T-helper 2 cell treated with Interferon-gamma antibody and Interleukin-4, amounts not matched to agents 5 μg/mL and 100 μg/mL, for 36 hours (primary cell): ENCODE measurements around the gene FUT3.

Experiments used
- DNase-seq: peaks from one replicate; pipeline ENCODE4 v3.0.0; 2021; ENCODE audit warnings: low spot score
- H3K27ac Mint-ChIP-seq: one replicate; pipeline ENCODE4 v1.8.0; 2021; ENCODE audit warnings: mild to moderate bottlenecking, mixed read lengths
- H3K27me3 Mint-ChIP-seq: one replicate; pipeline ENCODE4 v1.8.0; 2021; ENCODE audit warnings: low read depth, mixed read lengths
- H3K36me3 Mint-ChIP-seq: one replicate; pipeline ENCODE4 v1.8.0; 2021; ENCODE audit warnings: low read depth, mixed read lengths
- H3K4me1 Mint-ChIP-seq: one replicate; pipeline ENCODE4 v1.8.0; 2021; ENCODE audit warnings: low read depth, mixed read lengths
- H3K4me3 Mint-ChIP-seq: one replicate; pipeline ENCODE4 v1.8.0; 2022; ENCODE audit warnings: mild to moderate bottlenecking, moderate library complexity, mixed read lengths
- H3K9me3 Mint-ChIP-seq: one replicate; pipeline ENCODE4 v1.8.0; 2021; ENCODE audit warnings: mixed read lengths

Gene FUT3

DNA sequence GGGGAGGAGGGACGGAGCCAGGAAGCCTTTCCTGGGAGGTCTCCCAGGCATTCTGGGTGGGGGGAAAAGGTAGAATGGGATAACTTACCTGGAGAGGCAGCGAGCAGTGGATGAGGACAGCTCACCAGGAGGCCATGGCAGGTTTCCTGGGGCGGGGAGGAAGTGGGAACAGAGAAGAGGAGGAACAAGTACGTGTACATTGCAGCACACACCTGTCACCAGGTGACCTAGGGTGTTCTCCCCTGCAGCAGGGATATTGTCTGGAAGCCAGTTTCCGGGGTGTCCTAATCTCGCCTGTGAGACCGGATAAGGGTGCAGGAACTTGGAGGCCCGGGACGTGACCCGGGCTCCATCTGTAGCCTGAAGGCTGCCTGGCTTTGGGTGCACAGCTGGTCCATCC, at the start of gene FUT3:
Gene FUT3, minus strand, starts transcription at position 148 of the 400 bp plus-strand sequence.
- Mint-ChIP-seq H3K27me3 (peaks cover 2% of the 10 kb centered on the region), H3K27ac (no peak within 1 kb of the TSS), H3K36me3 (no peaks in the 10 kb centered on the region), H3K4me3 (no peak within 1 kb of the TSS), H3K4me1 (peaks cover 4% of the 10 kb centered on the region), H3K9me3 (no peaks in the 10 kb centered on the region)
- DNase-seq: no peak

DNA sequence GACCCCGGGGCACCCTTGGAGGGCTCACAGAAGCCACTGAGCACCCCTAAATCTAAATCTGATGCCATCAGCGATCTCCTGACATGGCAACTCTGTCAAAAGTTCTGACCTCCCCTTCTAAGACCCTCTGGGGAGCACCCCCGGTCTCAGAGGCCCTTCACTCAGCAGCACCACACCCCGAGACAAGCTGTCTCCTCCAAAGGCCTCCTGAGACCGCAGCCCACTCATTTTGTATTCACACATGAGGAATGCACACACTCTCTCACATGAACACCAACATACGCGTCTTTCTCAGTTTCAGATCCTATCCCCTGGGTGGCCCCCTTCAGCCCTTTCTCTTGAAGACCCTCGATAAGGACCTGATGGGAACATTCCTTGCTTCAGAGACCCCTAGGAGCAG, 49.7 kb upstream of the FUT3 start:
- Mint-ChIP-seq H3K4me1 (peaks cover 12% of the 10 kb centered on the region), H3K4me3 (peak overlapping the region; percentile 2), H3K9me3 (no peaks in the 10 kb centered on the region), H3K27ac (no peak overlapping the region), H3K36me3 (peaks cover 12% of the 10 kb centered on the region), H3K27me3 (no peaks in the 10 kb centered on the region)
- DNase-seq: no peak

- H3K36me3 Mint-ChIP-seq: peaks cover 15% of the 10 kb centered on the region
- no peak for DNase-seq
- H3K4me1 Mint-ChIP-seq: peaks cover 12% of the 10 kb centered on the region
- no peak overlapping the region for H3K27ac Mint-ChIP-seq
- H3K4me3 Mint-ChIP-seq: peak overlapping the region; percentile 4
- H3K9me3 Mint-ChIP-seq: no peaks in the 10 kb centered on the region
- H3K27me3 Mint-ChIP-seq: no peaks in the 10 kb centered on the region
These were observed 48.7 kb upstream of the FUT3 start for GRCh38 chr19:5899728-5900526.

DNA sequence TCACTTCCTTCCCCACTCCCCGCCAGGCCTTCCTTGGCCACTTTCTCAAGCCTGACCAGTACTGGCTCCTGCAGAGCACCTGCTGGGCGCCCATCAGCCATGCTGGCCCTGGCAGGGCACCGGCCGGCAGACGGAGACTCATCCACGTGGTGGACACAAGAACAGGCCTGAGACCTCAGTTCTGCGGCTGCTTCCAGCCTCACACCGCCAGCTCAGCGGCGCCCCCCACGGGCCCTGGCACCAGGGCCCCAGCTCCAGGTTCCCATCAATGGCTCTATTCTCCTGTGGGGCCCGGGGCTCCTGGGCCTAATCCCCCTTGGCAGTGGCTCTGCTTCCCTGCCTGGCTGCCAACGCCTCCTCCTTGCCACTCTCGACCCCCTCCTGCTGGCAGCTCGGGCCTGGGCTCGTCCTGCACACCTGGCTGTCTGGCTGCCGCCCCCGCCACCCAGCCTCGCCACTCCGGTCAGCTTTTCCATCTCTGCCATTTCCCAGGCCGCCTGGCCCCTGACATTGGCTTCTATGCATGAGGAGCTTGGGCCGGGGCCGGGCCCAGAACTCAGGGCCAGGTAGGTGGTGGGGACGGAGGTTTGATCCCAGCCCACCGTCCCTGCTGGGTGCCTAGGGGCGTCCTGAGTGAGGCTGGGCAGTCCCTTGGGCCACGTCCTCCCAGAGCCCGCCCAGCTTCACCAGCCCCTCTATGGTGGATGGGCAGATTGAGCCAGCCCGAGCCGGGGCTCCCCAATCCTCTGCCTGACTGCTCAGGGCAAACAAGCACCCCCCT, 46.1 kb upstream of the FUT3 start:
- Mint-ChIP-seq H3K36me3 (peaks cover 11% of the 10 kb centered on the region), H3K4me1 (peaks cover 6% of the 10 kb centered on the region), H3K4me3 (no peak overlapping the region), H3K27ac (no peak overlapping the region), H3K9me3 (no peaks in the 10 kb centered on the region), H3K27me3 (no peaks in the 10 kb centered on the region)
- no peak for DNase-seq

DNA sequence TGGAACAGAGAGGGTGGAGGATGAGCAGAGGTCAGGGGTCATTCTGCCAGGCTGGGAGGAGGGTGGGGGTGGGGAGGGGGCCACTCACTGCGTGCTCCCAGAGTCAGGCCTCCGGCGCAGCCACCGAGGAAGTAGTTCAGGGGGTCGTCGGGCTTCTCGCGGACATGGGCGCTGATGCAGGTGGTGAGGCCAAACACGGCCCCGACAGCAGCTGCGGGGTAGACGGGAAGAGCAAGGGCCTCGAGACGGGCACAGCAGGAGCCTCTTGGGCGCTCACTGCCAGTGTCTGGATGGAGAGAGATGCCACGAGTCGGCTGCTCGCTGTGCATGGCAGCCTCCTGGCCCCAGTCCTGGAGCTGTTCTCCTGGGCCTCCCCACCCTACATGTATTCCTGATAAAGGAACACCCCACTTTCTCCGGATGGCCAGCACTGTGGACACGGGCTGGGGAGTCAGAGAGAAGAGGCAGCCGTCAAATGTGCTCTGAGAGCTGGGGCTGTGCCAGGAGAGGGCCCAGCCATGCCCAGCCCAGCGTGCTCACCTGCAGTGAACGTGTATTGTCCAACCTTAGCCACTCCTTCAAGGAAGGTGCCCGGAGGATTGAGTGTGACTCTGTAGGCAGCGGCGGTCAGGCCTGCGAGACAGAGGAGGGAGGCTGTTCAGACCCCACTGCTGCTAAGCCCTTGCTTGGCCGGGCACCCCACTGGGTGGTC, 45.3 kb upstream of the FUT3 start:
- no peak overlapping the region for H3K4me3 Mint-ChIP-seq
- peaks cover 11% of the 10 kb centered on the region for H3K36me3 Mint-ChIP-seq
- H3K27ac Mint-ChIP-seq: no peak overlapping the region
- H3K9me3 Mint-ChIP-seq: no peaks in the 10 kb centered on the region
- H3K27me3 Mint-ChIP-seq: no peaks in the 10 kb centered on the region
- DNase-seq: no peak
- peaks cover 6% of the 10 kb centered on the region for H3K4me1 Mint-ChIP-seq

- no peaks in the 10 kb centered on the region for H3K27me3 Mint-ChIP-seq
- H3K4me3 Mint-ChIP-seq: no peak overlapping the region
- H3K36me3 Mint-ChIP-seq: peaks cover 7% of the 10 kb centered on the region
- peaks cover under 1% of the 10 kb centered on the region for H3K4me1 Mint-ChIP-seq
- H3K9me3 Mint-ChIP-seq: no peaks in the 10 kb centered on the region
- no peak overlapping the region for H3K27ac Mint-ChIP-seq
- DNase-seq: no peak
These were observed 44.6 kb upstream of the FUT3 start for GRCh38 chr19:5895890-5896289.

DNA sequence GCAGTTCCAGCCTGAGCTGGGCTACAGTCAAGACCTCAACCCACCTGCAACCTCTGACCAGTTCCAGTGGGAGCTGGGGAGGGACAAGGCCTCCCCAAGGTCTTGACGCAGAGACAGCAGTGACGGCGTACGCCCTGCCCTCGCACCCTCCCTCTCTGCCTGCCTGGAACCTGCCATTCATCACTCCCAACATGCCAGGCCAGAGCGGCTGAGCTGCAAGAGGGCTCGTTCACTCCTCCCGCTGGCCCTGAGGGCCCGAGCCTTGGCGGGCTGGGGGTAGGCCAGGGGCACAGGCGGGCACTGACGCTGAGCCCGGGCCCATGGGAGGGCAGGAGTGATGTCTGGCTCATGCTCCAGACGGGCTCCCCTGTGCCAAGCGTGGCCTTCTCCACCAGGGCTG, 44.2 kb upstream of the FUT3 start:
- Mint-ChIP-seq H3K27me3 (no peaks in the 10 kb centered on the region), H3K4me1 (no peaks in the 10 kb centered on the region), H3K27ac (no peak overlapping the region), H3K36me3 (peaks cover 7% of the 10 kb centered on the region), H3K9me3 (no peaks in the 10 kb centered on the region), H3K4me3 (no peak overlapping the region)
- DNase-seq: no peak

DNA sequence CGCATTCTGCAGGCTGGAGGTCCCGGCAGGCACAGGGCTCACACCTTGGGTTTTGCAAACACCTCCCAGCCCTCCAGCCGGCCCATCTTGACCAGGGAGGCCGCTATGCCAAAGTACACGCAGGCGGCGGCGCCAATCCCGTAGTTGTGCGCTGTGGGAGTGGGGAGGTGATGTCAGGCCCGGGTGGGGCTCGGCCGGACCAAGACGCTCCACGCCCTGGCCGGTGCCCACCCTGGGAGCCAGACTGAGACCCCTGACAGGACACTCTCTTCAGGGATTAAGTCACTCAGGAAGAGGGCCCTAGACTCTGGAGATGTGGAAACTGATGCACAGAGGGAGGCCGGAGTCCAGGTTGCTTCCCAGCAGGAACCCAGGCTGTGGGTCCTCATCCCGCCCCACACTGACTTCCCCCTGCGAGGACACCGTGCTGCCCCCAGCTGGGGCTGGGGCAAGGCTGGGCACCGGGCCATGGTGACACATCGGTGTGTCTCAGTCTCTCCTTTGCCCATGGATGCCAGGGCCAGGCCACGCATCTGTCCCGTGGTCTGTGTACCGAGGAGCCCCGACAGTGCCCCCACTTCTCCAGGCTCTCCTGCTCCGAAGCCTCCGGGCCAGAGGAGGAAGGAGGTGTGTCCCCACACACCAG, 43.6 kb upstream of the FUT3 start:
- H3K9me3 Mint-ChIP-seq: no peaks in the 10 kb centered on the region
- H3K36me3 Mint-ChIP-seq: peaks cover 3% of the 10 kb centered on the region
- H3K4me3 Mint-ChIP-seq: no peak overlapping the region
- no peak for DNase-seq
- H3K4me1 Mint-ChIP-seq: no peaks in the 10 kb centered on the region
- peaks cover under 1% of the 10 kb centered on the region for H3K27me3 Mint-ChIP-seq
- no peak overlapping the region for H3K27ac Mint-ChIP-seq

DNA sequence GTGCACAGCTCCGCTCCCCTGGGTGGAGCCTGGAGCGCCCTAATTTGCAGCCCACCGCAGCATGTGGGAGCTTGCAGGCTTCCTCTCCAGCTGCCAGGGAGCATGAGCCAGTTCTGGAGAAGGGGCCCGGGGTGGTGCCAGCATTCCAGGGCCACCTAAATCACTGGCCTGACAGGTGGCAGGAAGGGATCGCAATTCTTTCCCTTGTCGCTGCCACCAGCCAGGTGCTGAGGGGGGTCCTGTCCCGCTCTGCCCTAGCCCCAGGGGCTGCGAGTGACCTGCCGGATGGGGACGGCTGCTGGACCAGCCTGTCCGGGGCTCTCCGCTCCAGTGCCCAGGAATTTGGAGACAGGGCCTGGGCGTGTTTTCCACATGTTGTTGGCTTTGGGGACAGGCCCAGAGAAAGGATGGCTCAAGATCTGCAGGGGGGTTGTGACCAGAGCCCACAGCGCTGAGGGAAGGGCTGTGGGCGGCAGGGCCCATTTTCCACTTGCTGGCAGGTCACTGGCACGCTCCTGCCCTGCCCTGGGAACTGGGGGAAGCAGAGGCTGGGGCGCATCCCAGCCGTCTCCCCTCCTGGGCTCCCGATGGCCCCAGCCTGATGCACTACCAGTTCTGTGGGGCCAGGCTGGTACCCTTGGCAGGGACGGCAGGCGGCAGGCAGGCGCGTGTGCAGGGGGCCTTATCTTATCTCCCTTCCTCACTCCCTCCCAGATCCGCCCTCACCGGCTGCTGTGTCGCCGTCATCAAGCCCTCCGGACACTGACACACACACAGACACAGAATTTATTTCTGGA, 42.9 kb upstream of the FUT3 start:
- Mint-ChIP-seq H3K36me3 (peaks cover 3% of the 10 kb centered on the region), H3K27ac (no peak overlapping the region), H3K4me1 (no peaks in the 10 kb centered on the region), H3K27me3 (peaks cover 5% of the 10 kb centered on the region), H3K9me3 (no peaks in the 10 kb centered on the region), H3K4me3 (no peak overlapping the region)
- DNase-seq: no peak

DNA sequence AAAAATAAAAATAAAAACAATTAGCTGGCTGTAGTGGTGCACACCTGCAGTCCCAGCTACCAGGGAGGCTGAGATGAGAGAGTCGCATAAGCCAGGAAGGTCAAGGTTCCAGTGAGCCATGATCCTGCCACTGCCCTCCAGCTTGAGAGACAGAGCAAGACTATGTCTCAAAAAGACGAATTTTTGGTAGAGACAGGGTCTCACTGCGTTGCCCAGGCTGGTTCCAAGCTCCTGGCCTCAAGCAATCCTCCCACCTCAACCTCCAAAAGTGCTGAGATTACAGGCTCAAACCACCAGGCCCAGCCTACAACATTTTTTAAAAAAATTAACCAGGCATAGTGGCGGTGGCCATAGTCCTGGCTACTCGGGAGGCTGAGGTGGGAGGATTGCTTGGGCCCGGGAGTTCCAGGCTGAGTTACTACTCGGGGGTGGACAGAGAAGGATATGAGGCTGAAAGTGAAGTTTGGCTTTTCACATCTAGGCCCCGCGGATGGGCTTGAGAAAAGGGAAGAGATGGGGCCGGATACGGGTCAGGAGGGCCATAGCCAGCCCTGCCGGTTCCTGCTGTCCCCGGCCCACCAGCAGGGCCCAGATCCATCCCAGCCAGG, 42.2 kb upstream of the FUT3 start:
- no peak overlapping the region for H3K4me3 Mint-ChIP-seq
- peaks cover 3% of the 10 kb centered on the region for H3K36me3 Mint-ChIP-seq
- no peaks in the 10 kb centered on the region for H3K4me1 Mint-ChIP-seq
- H3K27ac Mint-ChIP-seq: no peak overlapping the region
- peaks cover 5% of the 10 kb centered on the region for H3K27me3 Mint-ChIP-seq
- H3K9me3 Mint-ChIP-seq: no peaks in the 10 kb centered on the region
- DNase-seq: no peak

- no peak overlapping the region for H3K27ac Mint-ChIP-seq
- H3K4me1 Mint-ChIP-seq: no peaks in the 10 kb centered on the region
These were observed 41.6 kb upstream of the FUT3 start for GRCh38 chr19:5892772-5893275.

DNA sequence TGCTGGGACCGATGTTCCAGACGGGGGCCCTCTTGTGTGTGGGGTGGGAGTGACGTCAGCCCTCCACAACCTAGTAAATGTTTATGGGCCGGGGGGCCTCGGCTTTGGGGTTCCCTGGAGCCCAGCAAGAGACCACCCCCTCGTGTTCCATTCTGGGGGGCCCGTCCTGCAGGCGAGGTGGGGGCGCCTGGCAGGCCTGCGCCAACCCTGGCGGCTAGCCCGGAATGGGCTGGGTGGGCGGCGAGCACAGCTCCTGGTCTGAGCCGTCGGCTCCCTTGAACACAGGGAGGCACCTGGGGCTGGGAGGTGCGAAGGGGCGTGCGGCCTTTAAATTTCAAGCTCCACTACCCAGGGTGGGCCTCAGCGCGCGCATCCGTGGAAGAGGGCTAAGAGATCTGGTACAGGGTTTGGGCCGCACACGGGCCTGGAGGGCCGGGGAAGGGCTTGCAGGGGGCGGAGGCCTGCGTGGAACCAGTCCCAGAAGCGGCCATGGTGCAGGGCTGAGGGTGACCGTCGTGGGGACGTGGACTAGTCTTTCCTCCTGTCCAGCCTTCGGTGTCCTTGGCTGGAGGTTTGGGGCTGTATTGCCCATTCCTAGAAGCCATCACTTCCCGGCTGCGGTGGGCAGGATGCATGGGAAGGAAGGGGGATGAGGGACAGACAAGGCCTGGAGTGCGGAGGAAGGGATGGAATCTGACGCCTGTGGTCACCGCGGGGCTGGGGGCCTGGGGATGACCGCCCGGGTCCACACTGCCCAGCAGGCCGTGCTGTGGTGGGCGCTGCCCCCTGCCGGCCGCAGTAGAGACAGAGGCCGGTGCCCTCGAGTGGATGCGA, 40.9 kb upstream of the FUT3 start:
- H3K4me1 Mint-ChIP-seq: no peaks in the 10 kb centered on the region
- H3K36me3 Mint-ChIP-seq: peaks cover 3% of the 10 kb centered on the region

More at GRCh38 chr19:5892772-5893275, 41.6 kb upstream of the FUT3 start:
- Mint-ChIP-seq H3K4me3 (no peak overlapping the region), H3K36me3 (peaks cover 3% of the 10 kb centered on the region), H3K27me3 (peaks cover 5% of the 10 kb centered on the region), H3K9me3 (no peaks in the 10 kb centered on the region)
- no peak for DNase-seq

More for the DNA sequence above, 40.9 kb upstream of the FUT3 start:
- no peak for DNase-seq
- no peak overlapping the region for H3K4me3 Mint-ChIP-seq
- no peak overlapping the region for H3K27ac Mint-ChIP-seq
- no peaks in the 10 kb centered on the region for H3K9me3 Mint-ChIP-seq
- H3K27me3 Mint-ChIP-seq: peaks cover 5% of the 10 kb centered on the region
